SH-SY5Y (cell line): ENCODE measurements around the gene NTMT2.

Experiments used
- GATA2 ChIP-seq: IDR thresholded peaks from 2 replicates; pipeline ENCODE4 v1.6.1; 2011; ENCODE audit warnings: mild to moderate bottlenecking, low read depth, low read length
- GATA3 ChIP-seq: IDR thresholded peaks from 2 replicates; pipeline ENCODE4 v1.6.1; 2011; ENCODE audit warnings: low read depth, mild to moderate bottlenecking, low read length, moderate library complexity

DNA sequence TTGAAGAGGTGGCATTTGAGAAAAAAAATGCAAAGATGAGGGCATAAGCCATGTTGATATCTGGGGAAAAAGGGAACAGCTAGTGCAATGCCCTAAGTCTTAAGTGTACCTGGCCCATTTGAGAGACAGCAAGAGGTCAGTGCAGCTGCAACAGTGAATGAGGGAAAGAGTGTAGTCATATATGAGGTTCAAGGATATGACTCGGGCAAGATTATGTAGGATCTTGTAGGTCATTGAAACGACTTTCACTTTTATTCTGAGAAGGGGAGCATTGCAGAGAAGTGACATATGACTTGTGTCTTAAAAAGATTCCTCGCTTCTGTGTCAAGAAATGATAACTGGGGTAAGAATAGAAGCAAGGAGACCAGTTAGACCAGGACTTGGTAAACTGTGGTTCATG lies 31.0 kb downstream of the NTMT2 start:
- TF ChIP-seq GATA2, result no peak
- TF ChIP-seq GATA3, result no peak
